Measurements from ENCODE around the gene ADCY9.

- TF ChIP-seq POLR2A (IDR thresholded peaks at IDR 0.05): no peak
- TF ChIP-seq CTCF (IDR thresholded peaks at IDR 0.05): no peak
Observed at GRCh38 chr16:4060823-4061222, 55.4 kb downstream of the ADCY9 start.
